Measurements from ENCODE around the gene GABRB1.

GRCh38 chr4:47462799-47463234 lies 431.4 kb downstream of the GABRB1 start:
- TF ChIP-seq EZH2phosphoT487 (IDR thresholded peaks at IDR 0.05; ENCODE audit: insufficient read depth, low read depth) (no peak), EZH2 (IDR thresholded peaks at IDR 0.05; ENCODE audit: insufficient read depth, poor library complexity, severe bottlenecking) (no peak)
